T-helper 22 cell (primary cell): ENCODE data around the gene PIGM.

Experiments used
- DNase-seq: peaks from one replicate; pipeline ENCODE4 v3.0.0-alpha.2; 2020; ENCODE audit warnings: low read depth

The PIGM gene

GRCh38 chr1:160031365-160032164 lies at the start of gene PIGM:
TSS of gene PIGM (minus strand) at chr1:160031990. CDS start at chr1:160031739, 251 bp downstream.
- peak; percentile 91 for DNase-seq

DNA sequence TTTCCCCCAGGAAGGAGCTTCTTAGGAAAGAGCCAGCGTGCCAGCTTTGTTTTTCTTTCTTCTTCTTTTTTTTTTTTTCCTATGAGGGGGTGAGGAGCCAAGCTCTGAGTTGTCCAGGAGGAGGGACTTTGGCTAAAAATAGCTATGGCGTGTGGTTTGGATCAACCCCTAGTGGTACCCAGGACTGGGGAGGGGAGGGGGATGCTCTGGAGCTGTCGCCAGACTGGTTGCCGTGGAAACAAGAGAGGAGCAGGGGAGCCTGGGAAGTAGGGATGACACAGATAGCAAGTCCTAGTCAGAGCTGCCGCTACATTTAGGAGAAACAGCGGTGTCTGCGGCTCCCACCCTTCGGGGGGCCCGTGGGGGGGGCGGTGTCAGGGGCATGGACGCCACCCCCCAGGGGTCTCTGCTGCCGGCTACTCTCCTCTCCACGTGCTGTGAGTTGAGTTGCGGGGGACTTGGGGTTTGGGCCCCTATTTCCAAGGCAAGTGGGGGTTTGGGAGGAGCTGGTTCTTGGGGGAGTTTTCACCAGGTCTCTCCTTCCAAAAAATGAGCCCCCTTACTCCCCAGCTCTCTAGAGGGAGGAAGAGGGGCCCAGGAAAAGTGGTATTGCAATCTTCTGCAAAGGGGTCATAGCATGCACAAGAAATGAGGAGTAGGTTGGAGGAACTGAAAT lies 49.6 kb upstream of the PIGM start, which contains the start of gene KCNJ9:
TSS of gene KCNJ9 (plus strand) at position 278 of the 676 bp plus-strand sequence. CDS start 2,493 bp downstream, outside the sequence.
- no peak for DNase-seq

- no peak for DNase-seq
Observed at GRCh38 chr1:160080381-160081100, 48.8 kb upstream of the PIGM start.

DNA sequence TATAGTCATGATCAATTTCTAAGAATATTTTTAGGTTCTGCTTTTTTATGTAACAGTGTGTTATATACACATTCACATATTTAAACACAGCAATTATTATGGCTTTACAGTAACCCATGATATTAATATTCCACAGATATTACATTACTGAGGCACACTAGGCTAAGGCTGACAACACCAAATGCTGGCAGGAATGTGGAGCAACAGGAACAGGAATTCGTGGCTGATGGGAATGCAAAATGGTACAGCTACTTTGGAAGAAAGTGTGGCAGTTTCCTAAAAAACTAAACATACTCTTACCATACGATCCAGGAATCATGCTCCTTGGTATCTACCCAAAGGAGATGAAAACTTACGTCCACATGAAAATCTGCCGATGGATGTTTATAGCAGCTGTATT lies 47.7 kb upstream of the PIGM start:
- no peak for DNase-seq

DNA sequence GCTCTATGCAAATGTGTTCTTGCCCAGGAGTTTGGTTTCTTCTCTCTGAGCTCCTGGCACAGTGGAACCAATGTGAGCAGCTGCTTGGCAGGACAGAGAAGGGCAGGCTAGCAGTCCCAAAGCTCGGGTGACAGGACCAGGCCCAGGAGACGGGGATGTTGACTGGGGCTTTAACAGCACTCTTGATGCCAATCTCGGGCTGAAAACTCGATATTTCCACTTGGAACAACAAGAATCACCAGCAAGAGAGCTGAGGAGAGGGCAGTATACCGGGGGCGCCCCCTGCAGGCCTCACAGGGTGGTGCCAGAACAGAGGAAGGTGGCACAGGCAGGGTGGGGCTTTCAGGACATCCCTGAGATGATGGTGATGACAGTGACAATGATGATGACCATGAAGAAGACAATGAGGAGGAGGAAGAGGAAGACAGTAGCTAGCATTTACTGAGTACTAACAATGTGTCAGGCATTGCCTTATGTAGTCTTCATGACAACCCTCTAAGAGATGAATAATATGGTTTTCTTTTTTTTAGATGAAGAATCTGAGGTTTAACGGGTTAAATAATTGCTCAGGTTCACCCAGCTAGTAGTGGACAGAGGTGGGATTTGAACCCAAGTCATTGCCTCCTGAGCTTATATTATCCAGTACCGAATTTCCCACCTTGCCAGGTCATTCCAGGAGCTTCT lies 46.9 kb upstream of the PIGM start:
- DNase-seq, result no peak

GRCh38 chr1:160077486-160077885 lies 45.7 kb upstream of the PIGM start:
- no peak for DNase-seq

DNA sequence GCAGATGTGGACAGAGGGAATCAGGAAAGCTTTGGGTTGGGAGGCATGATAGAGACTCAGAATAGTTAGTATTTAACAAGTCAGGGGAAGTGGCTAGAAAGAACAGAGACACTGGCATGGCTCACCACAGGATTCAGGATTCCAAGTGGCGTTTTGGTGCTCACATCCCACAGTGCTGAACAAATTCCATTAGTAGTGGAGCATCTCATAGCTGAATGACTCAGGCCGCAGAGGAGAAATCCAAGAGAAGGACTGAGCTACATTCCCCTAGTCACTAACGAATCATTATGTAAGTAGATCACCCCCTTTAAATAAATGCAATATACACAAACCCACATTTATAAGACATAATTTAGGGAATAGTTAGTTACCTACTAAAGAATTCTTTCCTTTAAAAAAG lies 44.5 kb upstream of the PIGM start:
- DNase-seq, result no peak

DNA sequence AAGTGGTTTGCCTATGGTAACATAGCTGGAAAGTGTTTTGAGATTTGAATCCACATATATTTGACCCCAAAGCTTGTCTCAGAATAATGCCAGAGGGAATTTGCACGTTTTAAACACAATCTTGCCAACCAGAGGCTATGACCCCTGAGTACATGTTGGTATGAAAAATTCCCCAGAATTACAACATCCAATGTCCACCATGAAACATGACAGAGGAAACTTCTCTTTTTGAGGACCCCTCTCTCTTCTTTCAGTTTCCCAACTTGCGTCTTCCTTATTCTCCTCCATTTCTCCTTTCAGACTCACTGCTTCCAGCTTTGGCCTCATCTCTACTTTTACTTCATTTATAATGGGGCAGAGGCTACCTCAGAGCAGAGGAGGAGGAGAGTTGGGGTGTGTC lies 44.0 kb upstream of the PIGM start:
- DNase-seq, result no peak

DNA sequence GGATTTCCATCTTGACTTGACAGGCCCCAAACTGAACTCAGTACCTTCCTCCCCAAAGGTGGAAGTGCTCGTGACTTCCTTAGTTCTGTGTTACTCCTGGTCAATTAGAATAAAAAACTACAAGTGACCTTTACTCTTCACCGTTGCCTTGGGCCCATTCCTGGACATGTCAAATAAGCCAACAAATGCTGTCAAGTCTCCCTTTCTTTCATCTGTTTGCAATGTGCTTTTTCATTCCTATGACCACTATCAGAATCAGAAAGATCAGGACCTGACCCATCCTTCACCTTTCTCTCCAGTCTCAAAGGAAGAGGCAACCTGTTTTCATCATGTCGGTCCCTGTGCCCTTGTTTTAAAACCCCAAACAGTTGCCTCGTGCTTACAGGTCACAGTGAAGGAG lies 43.1 kb upstream of the PIGM start:
- DNase-seq, result no peak

DNA sequence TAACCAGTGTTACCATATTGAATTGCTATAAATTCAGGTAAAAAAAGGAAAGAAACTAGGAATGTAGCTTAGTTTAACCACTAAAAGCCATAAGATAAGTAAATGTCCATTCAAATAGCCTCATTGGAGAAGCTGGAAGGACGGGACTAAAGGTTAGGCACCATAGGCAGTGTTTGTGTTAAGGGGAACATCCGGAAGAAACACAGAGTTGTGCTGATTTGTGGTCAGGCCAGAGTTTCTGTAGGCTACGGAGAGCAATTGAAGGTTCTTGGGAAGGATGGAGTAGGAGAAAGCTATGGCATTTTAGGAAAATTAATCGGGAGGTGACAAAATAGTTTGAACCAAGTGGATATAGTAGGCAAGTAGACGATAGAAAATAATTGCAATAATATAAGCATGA lies 39.5 kb upstream of the PIGM start:
- DNase-seq, result no peak

GRCh38 chr1:160070243-160071163 lies 38.7 kb upstream of the PIGM start:
- DNase-seq, result peak; percentile 58

GRCh38 chr1:160069460-160070231 lies 37.9 kb upstream of the PIGM start, which contains the start of gene KCNJ10:
TSS of gene KCNJ10 (minus strand) at chr1:160070160. CDS start at chr1:160042532, 27,628 bp downstream.
- DNase-seq, result no peak

GRCh38 chr1:160068225-160068624 lies 36.4 kb upstream of the PIGM start:
- DNase-seq, result no peak

DNA sequence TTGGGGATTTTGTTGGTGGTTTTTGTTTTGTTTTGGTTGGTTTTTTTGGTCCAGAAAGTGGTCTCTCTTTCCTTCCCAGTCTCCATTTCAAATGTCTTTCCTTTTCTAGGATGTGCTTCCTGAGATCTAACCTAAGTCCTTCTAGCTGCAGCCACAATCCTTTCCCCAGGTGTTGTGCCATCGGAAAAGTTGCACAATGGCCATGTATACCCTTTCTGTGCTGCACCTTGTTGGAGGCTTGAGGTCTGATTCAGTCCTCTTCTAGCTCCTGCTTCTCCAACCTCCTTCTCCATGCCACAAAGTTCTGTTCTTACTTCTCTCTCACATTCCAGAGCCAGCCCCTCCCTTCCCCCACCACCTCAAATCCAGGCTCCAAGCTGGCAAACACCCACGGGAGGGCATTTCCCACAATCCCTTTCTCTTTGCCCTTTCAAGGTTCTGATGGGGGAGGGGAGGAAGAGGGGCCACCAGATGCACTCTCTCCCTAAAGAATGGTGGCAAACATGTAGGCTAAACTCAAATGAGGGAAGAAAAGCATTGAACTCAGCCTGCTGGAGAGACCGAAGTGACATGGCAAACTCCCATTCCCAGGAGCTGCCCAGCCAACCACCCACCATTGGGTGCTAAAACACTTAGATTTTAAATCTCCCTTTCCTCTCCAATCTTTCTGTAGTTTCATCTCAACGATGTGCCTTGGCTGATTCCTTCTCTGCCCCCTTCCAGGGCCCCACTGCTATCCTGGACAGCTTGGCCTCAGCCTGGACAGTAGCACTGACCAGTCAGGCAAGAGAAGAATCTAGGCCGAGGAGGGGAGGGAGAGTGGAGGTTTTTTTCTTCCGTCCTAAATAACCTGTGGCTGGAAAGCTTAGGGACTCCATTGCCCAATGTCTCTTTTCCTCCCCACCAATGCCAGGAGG lies 35.3 kb upstream of the PIGM start:
- no peak for DNase-seq

DNA sequence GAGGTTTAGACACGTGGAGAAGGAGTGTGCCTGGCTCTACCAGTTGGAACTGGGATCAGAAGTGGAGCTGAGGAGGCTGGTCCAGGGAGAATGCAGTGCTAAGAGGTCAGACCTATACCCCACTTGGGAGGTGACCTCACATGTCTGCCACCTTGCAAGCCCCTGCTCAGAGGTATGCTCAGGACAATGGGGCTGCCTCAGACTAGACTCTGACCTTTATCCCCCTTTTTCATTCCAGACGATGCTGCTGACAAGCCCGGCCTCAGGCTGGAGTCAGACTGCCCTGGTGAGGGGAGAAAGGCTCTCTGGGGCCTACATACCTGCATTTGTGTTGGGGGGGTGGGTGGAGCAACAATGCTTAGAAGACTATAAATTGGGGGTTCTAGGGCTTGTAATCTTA lies 33.0 kb upstream of the PIGM start:
- DNase-seq, result no peak

DNA sequence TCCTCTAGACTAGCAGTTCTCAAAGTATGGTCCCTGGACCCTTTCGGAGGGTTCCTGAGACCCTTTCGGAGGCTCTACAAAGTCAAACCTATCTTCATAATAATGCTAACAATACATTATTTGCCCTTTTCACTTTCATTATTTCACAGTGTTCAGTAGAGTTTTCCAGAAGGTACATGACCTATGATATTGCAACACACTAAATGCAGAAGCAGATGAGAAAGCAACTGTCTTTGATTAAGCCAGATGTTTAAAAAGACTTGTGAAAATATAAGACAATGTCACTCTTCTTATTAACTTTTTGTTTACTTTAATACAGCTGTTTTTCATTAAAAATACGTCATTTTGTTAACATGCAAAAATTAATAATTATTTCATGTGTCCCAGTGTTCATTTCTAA lies 32.4 kb upstream of the PIGM start:
- DNase-seq, result no peak

- DNase-seq, result no peak
Observed at GRCh38 chr1:160063176-160063575, 31.4 kb upstream of the PIGM start.

DNA sequence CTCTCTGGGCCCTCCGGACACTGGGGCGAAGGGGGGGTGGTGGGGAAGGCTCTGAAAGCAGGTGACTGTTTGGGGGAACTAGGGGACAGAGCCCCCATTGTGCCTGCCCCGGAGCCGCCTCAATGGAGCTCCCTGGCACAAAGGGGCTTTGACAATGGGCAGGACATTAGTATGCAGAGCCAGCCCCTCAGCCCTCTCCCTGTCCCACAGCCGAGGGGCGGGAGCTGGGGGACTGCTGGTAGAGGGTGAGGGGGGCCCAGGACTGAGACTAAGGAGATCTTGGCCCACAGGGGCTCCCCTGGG lies 30.4 kb upstream of the PIGM start:
- no peak for DNase-seq
